ENCODE measurements around the gene CBARP. TPM values are rescaled to one million over a fixed set of nuclear protein-coding genes. Genes with fewer than 3 reads are reported as not detected.

CBARP gene
- under 1 TPM; 0.08 to 0.10 TPM for total RNA-seq

GRCh38 chr19:1237754-1238368, at the start of gene CBARP:
Gene CBARP, minus strand, starts transcription at chr19:1238005. Its CDS starts 1,905 bp downstream, at chr19:1236100.

GRCh38 chr19:1285737-1286360, 48.0 kb upstream of the CBARP start, which contains the start of gene EFNA2:
Gene EFNA2, plus strand, starts transcription at chr19:1285873. Its CDS starts 296 bp downstream, at chr19:1286169.

GRCh38 chr19:1275260-1275975, 37.6 kb upstream of the CBARP start, which contains the start of gene FAM174C:
Gene FAM174C, plus strand, starts transcription at chr19:1275530. Its CDS starts 20 bp downstream, at chr19:1275550.

GRCh38 chr19:1269065-1269477, 31.3 kb upstream of the CBARP start, which contains the start of gene CIRBP:
Gene CIRBP, plus strand, starts transcription at chr19:1269332. Its CDS starts 1,602 bp downstream, at chr19:1270934.

GRCh38 chr19:1248139-1248785, 10.5 kb upstream of the CBARP start, which contains the start of gene MIDN:
Gene MIDN, plus strand, starts transcription at chr19:1248583. Its CDS starts 1,714 bp downstream, at chr19:1250297.

GRCh38 chr19:1241417-1242095, 3.8 kb upstream of the CBARP start, which contains the start of gene ATP5F1D:
Gene ATP5F1D, plus strand, starts transcription at chr19:1241751. Its CDS starts 100 bp downstream, at chr19:1241851.

GRCh38 chr19:1205114-1206099, 32.4 kb downstream of the CBARP start, which contains the start of gene STK11:
Gene STK11, plus strand, starts transcription at chr19:1205778. Its CDS starts 1,136 bp downstream, at chr19:1206914.

Other genes with a start within 250 kb of the CBARP start
- under 1 TPM in 1 of 2 experiments, not detected in 1; 0.14 TPM for gene GRIN3B, start 237.6 kb downstream of the CBARP start, total RNA-seq
- gene TMEM259, start 216.9 kb downstream of the CBARP start, total RNA-seq: 100 to 1,000 TPM; 174 to 176 TPM
- not detected for gene RNU6-2, start 216.5 kb downstream of the CBARP start, total RNA-seq
- 100 to 1,000 TPM; 504 to 515 TPM for gene CNN2, start 211.4 kb downstream of the CBARP start, total RNA-seq
- gene ABCA7, start 197.9 kb downstream of the CBARP start, total RNA-seq: 100 to 1,000 TPM; 100 to 105 TPM
- 100 to 1,000 TPM; 537 to 556 TPM for gene ARHGAP45, start 170.8 kb downstream of the CBARP start, total RNA-seq
- gene POLR2E, start 142.6 kb downstream of the CBARP start, total RNA-seq: 100 to 1,000 TPM; 115 to 121 TPM
- gene GPX4, start 134.0 kb downstream of the CBARP start, total RNA-seq: 100 to 1,000 TPM; 163 to 168 TPM
- gene SBNO2, start 63.7 kb downstream of the CBARP start, total RNA-seq: 10 to 100 TPM; 95.4 to 95.8 TPM
- gene STK11, start 32.2 kb downstream of the CBARP start, total RNA-seq: 10 to 100 TPM; 73.7 to 77.1 TPM
- 100 to 1,000 TPM; 156 TPM for gene ATP5F1D, start 3.7 kb upstream of the CBARP start, total RNA-seq
- gene MIDN, start 10.6 kb upstream of the CBARP start, total RNA-seq: 10 to 100 TPM; 60.2 to 62.3 TPM
- gene CIRBP, start 31.3 kb upstream of the CBARP start, total RNA-seq: 100 to 1,000 TPM; 220 to 233 TPM
- 10 to 100 TPM; 50.5 to 51.2 TPM for gene FAM174C, start 37.5 kb upstream of the CBARP start, total RNA-seq
- gene EFNA2, start 47.9 kb upstream of the CBARP start, total RNA-seq: not detected
- gene NDUFS7, start 145.9 kb upstream of the CBARP start, total RNA-seq: 10 to 100 TPM; 88.7 to 89.9 TPM
- 10 to 100 TPM; 19.1 to 20.8 TPM for gene GAMT, start 163.5 kb upstream of the CBARP start, total RNA-seq
- gene DAZAP1, start 169.6 kb upstream of the CBARP start, total RNA-seq: 100 to 1,000 TPM; 185 to 188 TPM
- gene RPS15, start 200.4 kb upstream of the CBARP start, total RNA-seq: 1,000 to 10,000 TPM; 1,627 to 1,683 TPM
- gene APC2, start 212.1 kb upstream of the CBARP start, total RNA-seq: under 1 TPM in 1 of 2 experiments, not detected in 1; 0.15 TPM
- 10 to 100 TPM; 33.2 to 35.7 TPM for gene C19orf25, start 241.2 kb upstream of the CBARP start, total RNA-seq

All from activated naive CD4-positive, alpha-beta T cell treated with anti-CD3 and anti-CD28 coated beads, Interleukin-2, amount 10 ng/mL, durations not matched to agents 5 hours and 36 hours (primary cell).